T-cell (primary cell): ENCODE results near the gene EMC10. TPM values are rescaled to one million over a fixed set of nuclear protein-coding genes. Genes with fewer than 3 reads are reported as not detected.

Experiments used
- ATAC-seq, 4 experiments: fragments of 200-7000 bp in 3 of 4; fragments of 150-1000 bp in 1 of 4; cut with Tn5 transposase; replicated peaks in 1 of 4; 1 replicate in 3 of 4; 2 replicates in 1 of 4; pipeline ENCODE4 v1.10.0; 2021; ENCODE audit warnings: moderate library complexity in 3 of 4, mild to moderate bottlenecking in 2 of 4, moderate number of reproducible peaks in 1 of 4
- CTCF ChIA-PET, 2 donors: fragments of 300-600 bp; sonication (Branson Sonifier 250); formaldehyde crosslinking; loops; one replicate each; lab custom pipeline; 2022; ENCODE audit warnings: antibody characterized with exemption in 2 of 2; lab: Charles Lee
- POLR2A ChIA-PET, 2 donors: fragments of 300-600 bp; sonication (Branson Sonifier 250); formaldehyde crosslinking; loops; one replicate each; lab custom pipeline; 2022; ENCODE audit warnings: antibody characterized with exemption in 2 of 2; lab: Charles Lee
- DNase-seq, 35 experiments: peaks; one replicate each; pipeline versions ENCODE4 v3.0.0 to v3.0.0-alpha.2; 2013 to 2023
- H3K27ac ChIP-seq: one replicate; pipeline ENCODE4 v1.5.1; 2013; ENCODE audit warnings: low read length
- H3K27me3 ChIP-seq, 2 experiments: replicated peaks in 1 of 2; 1 replicate in 1 of 2; 2 replicates in 1 of 2; pipeline versions ENCODE4 v1.6.1 to v1.7.0; 2013; ENCODE audit warnings: low read length in 1 of 2, mixed read lengths in 1 of 2; ENCODE audit not compliant: control insufficient read depth in 2 of 2, insufficient read depth in 2 of 2; ENCODE audit errors: extremely low read depth in 1 of 2
- H3K36me3 ChIP-seq, 2 donors: 1 replicate in 1 of 2; 2 replicates in 1 of 2; pipeline versions ENCODE4 v1.6.1 to v1.7.0; 2013; ENCODE audit warnings: low read length in 1 of 2; ENCODE audit not compliant: control insufficient read depth in 2 of 2, insufficient read depth in 1 of 2; ENCODE audit errors: extremely low read depth in 1 of 2
- H3K4me1 ChIP-seq, 2 experiments: 1 replicate in 1 of 2; 2 replicates in 1 of 2; pipeline versions ENCODE4 v1.6.1 to v1.7.0; 2013; ENCODE audit warnings: low read length in 2 of 2, mixed read lengths in 1 of 2; ENCODE audit not compliant: insufficient read depth in 2 of 2, control insufficient read depth in 1 of 2; ENCODE audit errors: extremely low read depth in 1 of 2
- H3K4me3 ChIP-seq, 2 donors: 1 replicate in 1 of 2; 2 replicates in 1 of 2; pipeline versions ENCODE4 v1.5.1 to v1.7.0; 2013; ENCODE audit warnings: mild to moderate bottlenecking in 2 of 2, low read length in 1 of 2, moderate library complexity in 1 of 2; ENCODE audit not compliant: control insufficient read depth in 1 of 2; ENCODE audit errors: extremely low read depth in 1 of 2
- H3K9me3 ChIP-seq: 2 replicates; pipeline ENCODE4 v1.7.0; 2013
- H3K27ac Mint-ChIP-seq, 2 donors: one replicate each; pipeline ENCODE4 v1.8.0; 2020 to 2021; ENCODE audit warnings: mild to moderate bottlenecking in 2 of 2, mixed read lengths in 2 of 2
- H3K27me3 Mint-ChIP-seq, 2 donors: one replicate each; pipeline ENCODE4 v1.8.0; 2021 to 2022; ENCODE audit warnings: mixed read lengths in 2 of 2
- H3K36me3 Mint-ChIP-seq: one replicate; pipeline ENCODE4 v1.8.0; 2021; ENCODE audit warnings: mixed read lengths
- H3K4me1 Mint-ChIP-seq, 3 donors: one replicate each; pipeline ENCODE4 v1.8.0; 2020 to 2022; ENCODE audit warnings: mixed read lengths in 3 of 3, mild to moderate bottlenecking in 1 of 3
- H3K4me3 Mint-ChIP-seq, 3 donors: one replicate each; pipeline ENCODE4 v1.8.0; 2020 to 2022; ENCODE audit warnings: mild to moderate bottlenecking in 3 of 3, mixed read lengths in 3 of 3, moderate library complexity in 3 of 3
- H3K9me3 Mint-ChIP-seq, 3 donors: one replicate each; pipeline ENCODE4 v1.8.0; 2020 to 2022; ENCODE audit warnings: mixed read lengths in 3 of 3
- WGBS: methylation state at CpG from one replicate; pipeline ENCODE4 v1.1.5; 2013; ENCODE audit warnings: missing lambda C conversion rate; ENCODE audit not compliant: insufficient coverage; 5-methylcytosine and 5-hydroxymethylcytosine counted together
- total RNA-seq, 35 experiments: library from RNA in 6 of 35; stranded (reverse) in 6 of 35; fragments of 120-200 nt in 1 of 35; gene quantifications; one replicate each; pipeline versions ENCODE4 v1.2.1 to v1.2.4 and lab custom pipeline; 2013 to 2026

Gene EMC10
- total RNA-seq, 5 donors from 2014 or later (not counting 1 experiment from before 2014, with no cell fraction given): 83.7 to 98.1 (median 89.7) TPM

DNA sequence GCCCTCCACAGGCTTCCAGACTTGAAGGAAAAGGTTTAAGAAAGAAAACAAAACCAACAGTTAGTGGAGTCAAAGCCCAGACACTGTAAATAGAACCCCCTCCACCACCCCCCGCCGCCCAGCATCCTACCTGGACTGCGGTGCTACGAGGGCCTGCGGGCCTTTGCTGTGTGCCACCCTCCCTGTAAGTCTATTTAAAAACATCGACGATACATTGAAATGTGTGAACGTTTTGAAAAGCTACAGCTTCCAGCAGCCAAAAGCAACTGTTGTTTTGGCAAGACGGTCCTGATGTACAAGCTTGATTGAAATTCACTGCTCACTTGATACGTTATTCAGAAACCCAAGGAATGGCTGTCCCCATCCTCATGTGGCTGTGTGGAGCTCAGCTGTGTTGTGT, 6.6 kb downstream of the EMC10 start:
- H3K36me3 Mint-ChIP-seq: peaks cover 30% of the 10 kb centered on the region
- no peak for DNase-seq
- no peaks in the 10 kb centered on the region for H3K27me3 ChIP-seq
- no peak for ATAC-seq
- WGBS: 88% methylated on average over 8 of the region's 10 CpGs
- CTCF ChIA-PET: no interaction called here
- H3K4me3 Mint-ChIP-seq: no peak overlapping the region
- H3K27ac ChIP-seq: no peak overlapping the region
- POLR2A ChIA-PET: no interaction called here
- H3K4me1 ChIP-seq: peaks cover 1 to 27% of the 10 kb centered on the region in 2 experiments
- H3K4me3 ChIP-seq: no peak overlapping the region
- no peaks in the 10 kb centered on the region for H3K9me3 ChIP-seq
- peaks cover 8 to 23% (median 15%) of the 10 kb centered on the region in 3 donors for H3K4me1 Mint-ChIP-seq
- H3K9me3 Mint-ChIP-seq: no peaks in the 10 kb centered on the region
- no peak overlapping the region for H3K27ac Mint-ChIP-seq
- no peaks in the 10 kb centered on the region for H3K27me3 Mint-ChIP-seq
- peaks cover 12 to 63% of the 10 kb centered on the region in 2 donors for H3K36me3 ChIP-seq

DNA sequence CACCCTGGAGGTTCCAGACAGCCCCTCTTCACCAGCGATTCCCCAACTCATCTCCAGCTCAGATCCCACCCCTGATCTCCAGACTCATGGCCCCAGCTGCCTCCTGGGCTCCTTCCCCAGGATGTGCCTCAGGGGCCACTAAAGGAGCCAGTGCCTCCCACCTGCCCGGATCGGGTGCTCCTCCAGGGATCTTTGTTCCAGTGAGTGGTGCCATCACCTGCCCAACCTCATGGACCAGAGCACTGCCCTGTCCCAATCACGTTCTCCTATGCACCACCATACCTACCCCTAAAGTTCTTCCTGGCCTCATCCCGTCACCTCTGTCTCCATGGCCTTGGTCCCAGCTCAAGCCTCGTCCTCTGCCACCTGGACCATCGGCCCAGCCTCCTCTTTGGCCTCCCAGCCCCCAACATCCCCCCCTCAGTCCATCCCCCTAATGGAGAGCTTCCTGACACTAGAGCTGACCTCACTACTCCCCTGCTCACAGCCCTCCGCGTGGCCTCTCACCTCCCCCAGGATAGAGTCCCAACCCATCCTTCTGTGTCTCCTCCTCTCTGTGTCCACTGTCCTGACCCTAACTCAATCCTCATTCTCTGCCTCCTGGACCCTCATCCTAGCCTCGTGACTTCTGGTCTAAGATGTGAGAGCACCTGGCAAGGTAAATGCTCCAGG, 9.1 kb downstream of the EMC10 start:
- peaks cover 0 to 6% of the 10 kb centered on the region in 2 experiments for H3K4me1 ChIP-seq
- ChIA-PET CTCF (no interaction called here), POLR2A (no interaction called here)
- 95% methylated on average over 10 of the region's 10 CpGs for WGBS
- peaks cover 5 to 40% of the 10 kb centered on the region in 2 donors for H3K36me3 ChIP-seq
- H3K27me3 ChIP-seq: no peaks in the 10 kb centered on the region
- Mint-ChIP-seq H3K9me3 (no peaks in the 10 kb centered on the region), H3K4me1 (peaks cover 4 to 40% (median 21%) of the 10 kb centered on the region in 3 donors), H3K27ac (no peak overlapping the region), H3K36me3 (peaks cover 17% of the 10 kb centered on the region), H3K27me3 (no peaks in the 10 kb centered on the region), H3K4me3 (no peak overlapping the region)
- H3K27ac ChIP-seq: no peak overlapping the region
- no peaks in the 10 kb centered on the region for H3K9me3 ChIP-seq
- ATAC-seq (no peak), DNase-seq (no peak)
- H3K4me3 ChIP-seq: no peak overlapping the region

DNA sequence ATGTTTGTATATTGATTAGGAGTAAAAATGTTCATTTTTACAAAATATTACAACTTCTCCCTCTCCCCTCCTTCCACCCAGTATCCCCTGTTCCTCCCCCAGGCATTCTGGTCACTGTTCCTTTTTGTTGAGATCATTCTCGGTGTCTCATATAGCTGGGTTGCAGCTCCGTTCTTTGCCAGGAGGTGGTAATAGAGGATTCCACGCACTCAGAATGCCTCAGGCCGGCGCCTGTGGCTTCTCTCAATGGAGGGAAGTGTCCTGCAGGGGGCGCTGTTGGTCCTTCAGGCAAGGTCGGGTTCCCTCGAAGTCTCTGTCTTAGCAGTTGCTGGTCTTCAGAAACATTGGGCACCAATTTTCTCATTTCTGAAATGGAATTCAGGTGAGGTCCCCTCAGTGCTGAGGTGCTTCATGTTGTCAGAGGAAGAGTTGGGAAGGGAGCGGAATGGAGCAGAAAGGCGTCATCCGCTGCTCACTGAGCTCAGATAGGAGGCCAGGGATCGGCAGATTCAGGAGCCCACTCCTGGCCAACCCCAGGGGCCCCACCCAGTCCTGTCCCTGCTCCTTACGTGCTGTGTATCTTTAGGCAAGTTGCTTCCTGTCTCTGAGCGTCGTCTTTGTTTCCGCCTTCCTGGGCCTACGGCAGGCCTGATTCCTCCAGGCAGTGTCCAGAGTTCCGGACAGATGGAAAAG, 10.7 kb downstream of the EMC10 start:
- peaks cover 15% of the 10 kb centered on the region for H3K36me3 Mint-ChIP-seq
- CTCF ChIA-PET: no interaction called here

DNA sequence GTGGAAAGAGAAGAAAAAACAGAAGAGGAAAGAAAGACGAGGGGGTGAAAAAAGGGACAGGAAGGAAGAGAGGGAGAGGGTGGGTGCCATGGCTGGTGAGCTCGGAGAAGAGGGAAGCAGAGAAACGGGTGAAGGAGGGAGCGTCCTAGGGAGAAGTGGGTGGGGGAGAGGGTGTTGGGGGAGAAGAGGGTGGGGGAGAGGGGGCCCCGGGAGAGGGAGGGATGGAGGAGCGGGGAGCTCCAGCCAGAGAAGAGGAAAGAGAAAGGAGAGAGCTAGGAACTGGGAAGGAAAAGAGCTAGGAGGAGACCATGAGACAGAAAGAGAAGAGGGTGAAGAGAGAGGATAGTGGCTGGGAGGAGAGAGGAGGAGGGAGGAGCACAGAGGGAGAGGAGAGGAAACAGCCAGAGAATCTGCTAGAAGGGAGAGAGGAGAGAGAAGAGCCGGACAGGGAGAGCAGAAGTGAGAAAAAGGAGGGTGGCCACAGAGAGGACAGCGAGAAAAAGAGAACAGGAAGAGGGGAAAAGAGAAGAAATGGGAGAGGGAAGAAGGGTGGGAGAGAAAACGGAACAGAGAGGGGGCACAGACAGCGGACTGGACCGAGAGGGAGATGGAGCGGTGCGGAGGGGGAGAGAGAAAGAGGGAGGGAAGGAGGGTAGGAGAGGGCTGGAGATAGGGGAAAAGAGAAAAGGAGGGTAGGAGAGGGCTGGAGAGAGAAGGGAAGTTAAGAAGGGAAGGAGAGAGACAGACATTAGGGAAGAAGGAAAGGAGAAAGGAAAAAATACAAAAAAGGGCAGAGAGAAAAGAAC, 12.3 kb downstream of the EMC10 start:
- ATAC-seq (no peak), DNase-seq (no peak)
- Histone ChIP-seq H3K27ac (no peak overlapping the region), H3K9me3 (no peaks in the 10 kb centered on the region), H3K4me3 (no peak overlapping the region), H3K27me3 (no peaks in the 10 kb centered on the region), H3K4me1 (peaks cover 6 to 25% of the 10 kb centered on the region in 2 experiments), H3K36me3 (peaks cover 0 to 12% of the 10 kb centered on the region in 2 donors)
- WGBS: 51% methylated on average over 13 of the region's 13 CpGs
- Mint-ChIP-seq H3K9me3 (no peaks in the 10 kb centered on the region), H3K4me1 (peaks cover 23 to 61% (median 39%) of the 10 kb centered on the region in 3 donors), H3K4me3 (no peak overlapping the region), H3K36me3 (peaks cover 9% of the 10 kb centered on the region), H3K27me3 (no peaks in the 10 kb centered on the region), H3K27ac (no peak overlapping the region)
- CTCF ChIA-PET: no interaction called here
- POLR2A ChIA-PET: interaction anchor here in 1 of 2 donors (0.6 kb wide), 1 partner anchor 21 kb away, joined by 5 read pairs; no protein-coding TSS in a partner anchor

More for the DNA sequence above, 10.7 kb downstream of the EMC10 start:
- Histone ChIP-seq H3K27ac (no peak overlapping the region), H3K9me3 (no peaks in the 10 kb centered on the region), H3K4me3 (no peak overlapping the region), H3K36me3 (peaks cover 0 to 24% of the 10 kb centered on the region in 2 donors), H3K4me1 (peaks cover 4 to 17% of the 10 kb centered on the region in 2 experiments), H3K27me3 (no peaks in the 10 kb centered on the region)
- Mint-ChIP-seq H3K4me1 (peaks cover 18 to 55% (median 33%) of the 10 kb centered on the region in 3 donors), H3K27ac (no peak overlapping the region), H3K4me3 (no peak overlapping the region), H3K9me3 (no peaks in the 10 kb centered on the region), H3K27me3 (no peaks in the 10 kb centered on the region)
- peak in 28 of 35 experiments; percentile 14 to 68 (median 41) for DNase-seq
- WGBS: 83% methylated on average over 16 of the region's 18 CpGs
- peak in 1 of 4 experiments; percentile 32 for ATAC-seq
- POLR2A ChIA-PET: no interaction called here

DNA sequence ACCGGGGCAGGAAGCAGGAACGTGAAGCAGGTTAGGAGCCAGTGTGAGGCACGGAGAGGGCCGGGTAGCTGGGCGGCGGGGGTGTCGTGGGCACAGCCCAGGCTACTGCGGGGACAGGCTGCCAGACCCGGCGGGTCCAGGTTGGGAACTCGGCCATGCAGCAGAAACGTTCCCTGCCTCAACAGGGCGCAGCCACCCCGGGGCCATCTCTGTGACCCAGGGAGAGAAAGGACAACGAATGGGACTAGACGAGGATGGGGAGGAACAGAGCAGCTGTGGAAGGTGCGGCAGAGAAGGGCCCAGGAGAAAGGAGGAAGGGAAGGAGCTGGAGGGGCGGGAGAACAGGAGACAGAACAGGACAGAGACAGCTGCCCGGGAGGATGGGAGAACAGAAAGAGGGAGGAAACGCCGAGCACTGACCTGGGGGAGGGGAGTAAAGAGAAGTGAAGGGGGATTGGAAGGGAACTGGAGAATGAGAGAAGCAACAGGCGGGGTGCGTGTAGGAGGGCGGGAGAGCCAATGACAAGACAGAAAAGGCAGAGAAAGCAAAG, 13.2 kb downstream of the EMC10 start:
- Histone ChIP-seq H3K9me3 (no peaks in the 10 kb centered on the region), H3K36me3 (peaks cover 0 to 5% of the 10 kb centered on the region in 2 donors), H3K4me1 (peaks cover 6 to 25% of the 10 kb centered on the region in 2 experiments), H3K27me3 (no peaks in the 10 kb centered on the region), H3K27ac (no peak overlapping the region), H3K4me3 (no peak overlapping the region)
- no peaks in the 10 kb centered on the region for H3K27me3 Mint-ChIP-seq
- H3K4me3 Mint-ChIP-seq: no peak overlapping the region
- 84% methylated on average over 17 of the region's 24 CpGs for WGBS
- no peaks in the 10 kb centered on the region for H3K9me3 Mint-ChIP-seq
- peaks cover 9% of the 10 kb centered on the region for H3K36me3 Mint-ChIP-seq
- ChIA-PET CTCF (no interaction called here), POLR2A (no interaction called here)
- peaks cover 23 to 61% (median 39%) of the 10 kb centered on the region in 3 donors for H3K4me1 Mint-ChIP-seq
- no peak for DNase-seq
- H3K27ac Mint-ChIP-seq: no peak overlapping the region
- no peak for ATAC-seq

DNA sequence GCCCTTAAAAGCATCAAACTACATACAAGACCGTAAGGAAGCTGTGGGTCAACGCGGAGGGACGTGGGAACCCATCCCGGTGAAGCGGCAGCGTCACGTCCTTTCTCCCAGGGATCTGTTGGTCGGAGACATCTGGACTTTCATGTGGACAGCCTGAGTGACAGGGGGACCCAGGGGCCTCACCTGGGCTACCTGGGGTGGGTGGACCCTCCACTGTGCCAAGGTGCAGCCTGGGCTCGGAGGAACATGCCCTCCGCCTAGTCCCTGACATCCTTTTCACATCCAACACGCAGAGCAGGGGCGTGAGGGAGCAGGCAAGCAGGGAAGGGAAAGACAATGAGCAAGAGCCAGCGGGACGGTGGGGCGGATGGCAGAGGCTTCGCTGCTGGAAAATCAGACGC, 14.1 kb downstream of the EMC10 start:
- Histone ChIP-seq H3K27ac (no peak overlapping the region), H3K4me3 (no peak overlapping the region), H3K27me3 (no peaks in the 10 kb centered on the region), H3K4me1 (peaks cover 6 to 25% of the 10 kb centered on the region in 2 experiments), H3K9me3 (no peaks in the 10 kb centered on the region), H3K36me3 (no peaks in the 10 kb centered on the region)
- H3K9me3 Mint-ChIP-seq: no peaks in the 10 kb centered on the region
- H3K4me1 Mint-ChIP-seq: peaks cover 23 to 59% (median 39%) of the 10 kb centered on the region in 3 donors
- DNase-seq (no peak), ATAC-seq (no peak)
- no peak overlapping the region for H3K27ac Mint-ChIP-seq
- H3K4me3 Mint-ChIP-seq: peak overlapping the region in 1 of 3 donors; percentile 44
- POLR2A ChIA-PET: no interaction called here
- CTCF ChIA-PET: no interaction called here
- H3K36me3 Mint-ChIP-seq: peaks cover 7% of the 10 kb centered on the region
- no peaks in the 10 kb centered on the region for H3K27me3 Mint-ChIP-seq
- 95% methylated on average over 10 of the region's 18 CpGs for WGBS
